H7 (cell line): ENCODE measurements around the gene ST6GALNAC4. TPM values are rescaled to one million over a fixed set of nuclear protein-coding genes. Genes with fewer than 3 reads are reported as not detected.

Experiments
- DNase-seq: peaks from one replicate; pipeline ENCODE4 v3.0.0; 2012
- H3K27me3 ChIP-seq: 2 replicates; pipeline ENCODE4 v1.6.0; 2011; ENCODE audit warnings: mild to moderate bottlenecking, low read length; ENCODE audit not compliant: control insufficient read depth, insufficient read depth
- H3K36me3 ChIP-seq: replicated peaks from 2 replicates; pipeline ENCODE4 v1.5.1; 2011; ENCODE audit warnings: low read length; ENCODE audit not compliant: control insufficient read depth, insufficient read depth
- H3K4me3 ChIP-seq: 2 replicates; pipeline ENCODE4 v1.5.1; 2011; ENCODE audit warnings: low read depth, mild to moderate bottlenecking, control low read depth, low read length, moderate library complexity; ENCODE audit not compliant: insufficient read depth
- total RNA-seq: library from RNA; depleted of rRNA; stranded (reverse); fragments of >200 nt; shearing (Covaris generic); gene quantifications from 2 replicates; pipeline ENCODE4 v1.2.3, GENCODE V29; 2014

The ST6GALNAC4 gene
- total RNA-seq, 1 experiment from 2014 or later, result 24.6 TPM

DNA sequence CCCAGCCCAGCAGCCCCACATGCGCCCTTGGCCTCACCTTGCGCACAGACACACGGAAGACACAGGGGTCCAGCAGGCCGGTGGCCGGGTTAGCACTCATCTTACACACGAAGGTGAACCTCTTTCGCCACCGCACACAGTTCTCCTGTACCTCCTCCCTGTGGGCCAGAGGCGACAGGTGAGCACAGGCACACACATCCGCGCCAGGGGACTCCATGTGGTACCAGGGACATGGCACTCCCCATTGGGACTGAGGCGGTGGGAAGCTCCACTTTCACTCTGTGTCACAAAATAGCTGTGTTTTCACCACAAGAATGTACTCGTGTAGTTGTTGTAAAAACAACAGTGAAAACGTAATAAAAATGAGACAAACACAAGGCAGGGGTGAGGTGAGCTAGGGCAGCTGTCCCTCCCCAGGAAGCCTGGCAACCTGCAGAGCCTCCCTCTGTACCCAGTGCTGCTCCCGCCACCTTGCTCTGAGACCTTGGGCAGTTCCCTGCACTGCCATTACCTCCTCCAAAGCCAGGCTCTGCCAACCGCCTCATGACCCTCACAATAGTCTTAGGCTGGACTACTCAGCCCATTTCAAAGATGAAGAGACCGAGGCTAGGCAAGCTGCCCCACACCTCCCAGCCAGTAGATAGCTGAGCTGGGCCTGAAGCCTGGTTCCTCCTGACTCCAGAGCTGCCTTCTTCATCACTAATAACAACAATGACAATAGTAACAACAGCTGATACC, 37.1 kb upstream of the ST6GALNAC4 start:
- no peak for DNase-seq
- Histone ChIP-seq H3K27me3 (no peaks in the 10 kb centered on the region), H3K4me3 (no peak overlapping the region), H3K36me3 (0 out of 2 replicates have a peak, but pooled peaks cover 1% of the 10 kb centered on the region)

DNA sequence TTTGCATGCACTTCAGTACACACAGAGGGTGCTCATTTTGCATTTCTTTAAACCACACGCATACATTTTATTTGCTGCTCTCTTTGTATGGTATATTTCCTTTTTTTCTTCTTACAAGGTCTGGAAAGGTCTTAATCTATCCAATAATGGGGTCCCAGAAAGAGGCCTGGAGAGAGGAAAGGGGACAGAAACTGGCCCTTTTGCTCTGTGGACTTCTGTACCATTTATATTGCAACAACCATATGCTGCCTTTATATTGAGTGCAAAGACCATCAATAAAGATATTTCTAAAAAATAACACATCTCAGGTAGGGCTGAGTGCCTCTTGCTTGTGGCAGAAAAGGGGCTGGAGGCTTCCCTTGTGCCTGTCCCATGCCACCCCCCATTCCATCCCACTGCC, 36.3 kb upstream of the ST6GALNAC4 start:
- H3K27me3 ChIP-seq, result no peaks in the 10 kb centered on the region
- H3K4me3 ChIP-seq, result no peak overlapping the region
- 0 out of 2 replicates have a peak, but pooled peaks cover 1% of the 10 kb centered on the region for H3K36me3 ChIP-seq
- DNase-seq, result no peak

DNA sequence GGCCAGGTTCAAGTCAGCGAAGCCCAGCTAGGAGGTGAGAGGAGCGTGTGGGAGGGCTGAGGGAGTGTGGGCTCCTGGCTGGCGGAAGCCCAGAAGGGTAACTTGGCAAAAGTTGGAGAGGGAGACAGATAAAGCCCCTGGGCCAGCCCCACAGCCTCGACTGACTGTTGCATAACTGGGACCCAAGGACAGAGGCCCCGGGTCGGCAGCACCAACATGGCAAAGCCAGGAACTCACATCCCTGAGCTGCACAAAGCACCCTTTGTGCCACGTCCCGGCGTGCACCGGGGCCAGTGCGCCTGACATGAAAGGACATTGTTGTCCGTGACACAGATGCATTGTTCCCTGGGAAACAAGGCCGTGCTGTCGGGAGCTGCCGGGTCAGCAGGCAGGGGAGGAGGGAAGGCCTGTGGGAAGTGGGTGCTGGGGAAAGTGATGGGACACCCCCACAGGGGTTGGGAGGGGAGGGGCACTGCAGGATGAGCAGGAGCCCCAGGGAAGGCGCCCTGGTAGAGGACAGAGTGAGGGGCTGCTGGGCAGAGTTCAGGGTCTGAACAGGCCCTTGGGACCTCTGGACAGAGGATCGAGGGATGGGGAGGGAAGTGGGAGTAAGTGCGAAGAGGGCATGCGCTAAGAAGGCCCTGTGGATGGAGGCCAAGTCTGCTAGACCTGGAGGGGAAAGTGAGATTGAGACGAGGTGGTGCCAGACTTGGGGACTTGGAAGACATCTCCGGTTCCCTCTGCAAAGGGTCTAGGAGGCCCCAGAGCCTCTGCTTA, 33.9 kb upstream of the ST6GALNAC4 start:
- Histone ChIP-seq H3K4me3 (no peak overlapping the region), H3K27me3 (no peaks in the 10 kb centered on the region), H3K36me3 (peaks cover 4% of the 10 kb centered on the region)
- no peak for DNase-seq

DNA sequence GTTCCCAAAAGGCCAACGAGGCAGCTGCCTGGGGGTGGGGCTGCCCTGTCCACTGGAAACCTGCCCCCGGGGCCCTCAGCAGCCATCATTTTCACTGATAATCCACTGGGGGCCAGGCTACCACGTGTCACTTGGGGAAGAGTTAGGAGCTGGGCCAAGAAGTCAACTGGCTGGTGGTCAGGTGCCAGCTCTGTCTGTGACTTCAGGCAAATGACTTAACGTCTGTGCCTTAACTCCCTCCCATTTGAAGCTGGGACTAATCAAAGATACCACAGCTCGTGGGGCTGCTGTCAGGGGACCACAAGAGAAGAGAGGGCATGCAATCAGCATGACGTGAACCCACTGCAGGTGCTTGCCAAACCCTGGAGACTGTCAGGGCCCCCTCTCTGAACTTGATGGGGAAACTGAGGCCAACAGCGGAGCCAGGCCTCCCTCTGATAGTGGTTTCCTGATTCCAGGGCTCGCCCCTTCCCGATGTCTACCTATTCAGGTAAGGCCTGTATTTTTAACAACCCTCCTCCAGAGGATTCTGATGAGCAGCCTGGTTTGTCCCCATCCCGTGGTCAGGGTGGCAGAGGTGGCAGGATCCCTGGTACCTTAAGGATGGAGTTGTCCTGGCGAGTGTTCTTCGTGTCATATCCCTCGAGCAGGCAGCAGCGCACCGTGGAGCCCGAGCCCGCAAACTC, 33.1 kb upstream of the ST6GALNAC4 start:
- no peaks in the 10 kb centered on the region for H3K27me3 ChIP-seq
- peaks cover 5% of the 10 kb centered on the region for H3K36me3 ChIP-seq
- DNase-seq, result no peak
- no peak overlapping the region for H3K4me3 ChIP-seq

GRCh38 chr9:127947841-127948710, 31.2 kb upstream of the ST6GALNAC4 start:
- H3K36me3 ChIP-seq, result peaks cover 19% of the 10 kb centered on the region
- H3K27me3 ChIP-seq, result no peaks in the 10 kb centered on the region
- DNase-seq, result no peak
- no peak overlapping the region for H3K4me3 ChIP-seq

GRCh38 chr9:127946728-127947127, 29.9 kb upstream of the ST6GALNAC4 start:
- DNase-seq, result no peak
- Histone ChIP-seq H3K27me3 (no peaks in the 10 kb centered on the region), H3K36me3 (peaks cover 28% of the 10 kb centered on the region), H3K4me3 (no peak overlapping the region)

DNA sequence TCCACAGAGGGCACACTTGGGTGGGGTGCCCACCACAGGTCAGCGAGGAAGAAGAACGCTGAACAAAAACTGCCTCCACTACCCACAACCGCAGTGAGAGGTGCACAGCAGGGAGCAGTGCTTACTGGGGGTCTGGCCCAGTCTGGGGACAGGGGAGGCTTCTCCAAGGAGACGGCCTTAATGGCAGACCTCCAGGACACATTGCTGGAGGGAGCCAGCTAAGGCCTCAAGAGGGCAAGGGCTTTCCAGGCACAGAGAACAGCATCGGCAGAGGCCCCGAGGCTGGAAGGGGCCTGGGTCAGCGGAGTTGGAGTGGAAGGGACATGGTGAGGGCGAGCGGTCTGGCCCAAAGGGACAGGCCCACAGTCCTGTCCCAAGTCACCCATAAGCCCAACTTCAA, 29.1 kb upstream of the ST6GALNAC4 start:
- peaks cover 28% of the 10 kb centered on the region for H3K36me3 ChIP-seq
- H3K4me3 ChIP-seq, result no peak overlapping the region
- H3K27me3 ChIP-seq, result no peaks in the 10 kb centered on the region
- no peak for DNase-seq

DNA sequence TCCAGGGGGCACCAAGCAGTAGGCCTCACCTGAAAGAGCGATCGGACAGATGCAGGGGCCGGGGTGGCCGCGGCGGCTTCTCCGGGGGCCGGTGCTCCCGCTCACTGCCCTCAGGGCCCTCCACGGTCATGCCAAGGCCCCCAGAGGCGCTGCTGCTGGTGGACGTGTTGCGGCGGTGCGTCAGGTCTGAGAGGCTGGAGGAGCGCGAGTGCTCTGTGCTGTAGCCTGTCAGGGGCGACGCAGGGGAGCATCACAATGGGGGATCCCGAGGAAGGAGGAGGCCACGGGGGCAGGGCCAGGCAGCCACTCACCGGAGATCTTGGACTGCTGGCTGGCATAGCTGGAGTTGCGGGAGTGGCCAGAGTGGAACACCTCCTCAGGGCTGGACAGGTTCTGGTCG, 28.5 kb upstream of the ST6GALNAC4 start:
- Histone ChIP-seq H3K27me3 (no peaks in the 10 kb centered on the region), H3K4me3 (no peak overlapping the region), H3K36me3 (peaks cover 28% of the 10 kb centered on the region)
- DNase-seq, result no peak

GRCh38 chr9:127944586-127945218, 27.9 kb upstream of the ST6GALNAC4 start:
- DNase-seq, result no peak
- Histone ChIP-seq H3K4me3 (no peak overlapping the region), H3K27me3 (no peaks in the 10 kb centered on the region)

GRCh38 chr9:127943731-127944144, 26.9 kb upstream of the ST6GALNAC4 start:
- Histone ChIP-seq H3K4me3 (no peak overlapping the region), H3K27me3 (no peaks in the 10 kb centered on the region), H3K36me3 (peaks cover 28% of the 10 kb centered on the region)
- DNase-seq, result peak; percentile 97

More at GRCh38 chr9:127944586-127945218, 27.9 kb upstream of the ST6GALNAC4 start:
- H3K36me3 ChIP-seq, result peaks cover 28% of the 10 kb centered on the region

DNA sequence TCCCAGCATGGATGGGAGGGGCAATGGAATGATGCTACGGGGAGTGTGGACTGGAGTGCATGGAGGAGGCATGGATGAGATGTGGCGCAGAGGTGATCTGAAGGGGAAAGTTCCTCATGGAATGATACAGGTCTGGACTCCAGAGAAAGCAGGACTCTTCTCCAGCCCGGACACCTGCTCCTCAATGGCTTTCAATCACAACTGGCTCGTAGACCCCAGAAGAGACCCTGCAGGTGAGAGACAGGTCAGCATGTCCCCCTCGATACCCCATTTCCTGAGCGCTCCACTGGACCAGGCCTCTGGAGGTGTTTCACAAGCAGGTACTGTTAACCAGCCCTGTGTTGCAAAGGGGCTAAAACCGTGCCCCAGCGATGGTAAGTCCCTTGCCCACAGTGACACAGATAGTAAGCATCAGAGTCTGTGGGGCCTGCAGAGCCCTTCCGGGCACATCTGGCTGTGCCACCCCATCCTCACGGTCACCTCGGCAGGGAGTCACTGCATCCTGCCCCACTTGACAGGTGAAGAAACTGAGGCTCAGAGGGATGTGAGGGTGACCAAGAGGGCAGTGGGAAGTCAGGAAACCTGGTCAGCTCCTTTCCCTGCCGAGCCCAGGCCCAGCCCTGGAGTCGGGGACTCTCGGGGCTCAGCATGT, 26.3 kb upstream of the ST6GALNAC4 start:
- no peak for DNase-seq
- no peaks in the 10 kb centered on the region for H3K27me3 ChIP-seq
- H3K36me3 ChIP-seq, result peaks cover 28% of the 10 kb centered on the region
- H3K4me3 ChIP-seq, result no peak overlapping the region

DNA sequence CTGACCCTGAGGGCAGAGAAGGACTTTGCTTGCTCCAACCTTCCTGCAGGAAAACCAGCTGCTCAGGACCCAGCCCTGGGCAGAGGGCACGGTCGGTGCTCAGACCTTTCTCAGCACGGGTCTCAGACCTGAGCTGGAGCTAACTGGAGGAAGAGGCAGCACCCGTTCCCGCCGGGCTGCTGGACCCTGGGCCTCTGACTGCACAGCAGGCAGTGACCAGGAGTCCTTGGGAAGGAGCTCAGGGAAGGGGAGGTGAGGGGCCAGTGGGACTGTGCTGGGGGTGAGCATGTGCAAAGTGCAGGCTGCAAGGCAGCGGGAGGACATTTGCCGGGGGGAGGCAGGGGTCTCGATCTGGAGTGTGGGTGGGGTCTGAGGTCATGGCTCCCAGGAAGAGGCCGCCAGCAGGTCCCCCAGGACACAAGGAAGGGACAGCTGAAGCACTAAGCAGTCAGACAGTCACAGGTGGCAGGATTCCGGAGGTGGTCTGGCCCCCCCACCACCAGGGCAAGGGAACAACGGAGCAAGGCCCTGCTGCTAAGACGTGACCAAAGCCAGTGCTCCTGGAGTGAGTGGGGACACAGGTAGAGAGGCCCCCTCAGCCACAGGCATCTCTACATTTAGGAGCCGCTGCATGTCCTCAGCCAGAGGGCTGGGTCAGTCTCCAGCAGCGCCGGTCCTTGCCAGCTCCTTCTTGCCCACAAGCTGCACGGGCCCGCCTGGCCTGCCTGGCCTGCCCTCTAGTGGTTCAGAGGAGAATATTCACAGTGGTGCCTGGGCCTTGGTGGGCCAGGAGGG, 25.6 kb upstream of the ST6GALNAC4 start:
- H3K4me3 ChIP-seq, result no peak overlapping the region

GRCh38 chr9:127941961-127942215, 25.0 kb upstream of the ST6GALNAC4 start:
- Histone ChIP-seq H3K4me3 (no peak overlapping the region), H3K27me3 (no peaks in the 10 kb centered on the region), H3K36me3 (peaks cover 25% of the 10 kb centered on the region)
- no peak for DNase-seq

More for the DNA sequence above, 25.6 kb upstream of the ST6GALNAC4 start:
- Histone ChIP-seq H3K36me3 (peaks cover 25% of the 10 kb centered on the region), H3K27me3 (no peaks in the 10 kb centered on the region)
- peak; percentile 95 for DNase-seq
